ENCODE measurements around the gene FGD2.
"Not testable (repeated sequence)": the region's sequence is repeated elsewhere in the genome, so short reads cannot be mapped to it uniquely, and the experiment has no call there.

FGD2 gene

GRCh38 chr6:37056439-37057127, 51.1 kb downstream of the FGD2 start:
- FAIRE-seq (no peak), DNase-seq (ENCODE audit: insufficient read length, low spot score) (no peak)

- FAIRE-seq (no peak), DNase-seq (ENCODE audit: insufficient read length, low spot score) (no peak)
These were observed 51.6 kb downstream of the FGD2 start for GRCh38 chr6:37057128-37057471.

- DNase-seq (ENCODE audit: insufficient read length, low spot score) (no peak), FAIRE-seq (no peak)
These were observed 52.2 kb downstream of the FGD2 start for GRCh38 chr6:37057678-37058077.

GRCh38 chr6:37058084-37058586, 52.7 kb downstream of the FGD2 start:
- no peak for FAIRE-seq

GRCh38 chr6:37058984-37059343, 53.5 kb downstream of the FGD2 start:
- not testable (repeated sequence) for DNase-seq (ENCODE audit: insufficient read length, low spot score); FAIRE-seq

More at GRCh38 chr6:37058084-37058586, 52.7 kb downstream of the FGD2 start:
- DNase-seq (ENCODE audit: insufficient read length, low spot score): no peak

GRCh38 chr6:37059344-37060194, 54.1 kb downstream of the FGD2 start:
- DNase-seq (ENCODE audit: insufficient read length, low spot score) (no peak), FAIRE-seq (no peak)

- DNase-seq (ENCODE audit: insufficient read length, low spot score): no peak
- no peak for FAIRE-seq
These were observed 54.7 kb downstream of the FGD2 start for GRCh38 chr6:37060195-37060559.

- FAIRE-seq (no peak), DNase-seq (ENCODE audit: insufficient read length, low spot score) (no peak)
These were observed 55.8 kb downstream of the FGD2 start for GRCh38 chr6:37061157-37061804.

- DNase-seq (ENCODE audit: insufficient read length, low spot score) (no peak), FAIRE-seq (no peak)
These were observed 57.0 kb downstream of the FGD2 start for GRCh38 chr6:37062424-37062823.

GRCh38 chr6:37068356-37069270, 63.2 kb downstream of the FGD2 start:
- DNase-seq (ENCODE audit: insufficient read length, low spot score): no peak
- no peak for FAIRE-seq

GRCh38 chr6:37069639-37070038, 64.2 kb downstream of the FGD2 start:
- no peak for DNase-seq (ENCODE audit: insufficient read length, low spot score)
- FAIRE-seq: no peak

- DNase-seq (ENCODE audit: insufficient read length, low spot score): no peak
These were observed 67.1 kb downstream of the FGD2 start for GRCh38 chr6:37072526-37072925.

GRCh38 chr6:37074053-37074827, 68.8 kb downstream of the FGD2 start:
- no peak for DNase-seq (ENCODE audit: insufficient read length, low spot score)
- no peak for FAIRE-seq

More at GRCh38 chr6:37072526-37072925, 67.1 kb downstream of the FGD2 start:
- no peak for FAIRE-seq

GRCh38 chr6:37077191-37077904, 71.9 kb downstream of the FGD2 start:
- no peak for DNase-seq (ENCODE audit: insufficient read length, low spot score)
- FAIRE-seq: no peak

GRCh38 chr6:37077905-37078296, 72.4 kb downstream of the FGD2 start:
- no peak for FAIRE-seq
- DNase-seq (ENCODE audit: insufficient read length, low spot score): no peak
